ENCODE data around the gene LRRIQ3. TPM values are rescaled to one million over a fixed set of nuclear protein-coding genes. Genes with fewer than 3 reads are reported as not detected.

Gene LRRIQ3
- total RNA-seq, 1 experiment from 2014 or later: 0.26 TPM

- Histone ChIP-seq H3K4me1 (ENCODE audit: insufficient read depth, low read length) (no peaks in the 10 kb centered on the region), H4K5ac (ENCODE audit: insufficient read length, low read depth, low read length) (no peak overlapping the region), H3K79me2 (ENCODE audit: insufficient read depth, low read length) (no peaks in the 10 kb centered on the region), H3K27me3 (ENCODE audit: insufficient read depth, low read length) (no peaks in the 10 kb centered on the region), H3K23ac (ENCODE audit: insufficient read length, low read depth, low read length) (no peak overlapping the region), H3K56ac (ENCODE audit: insufficient read length, low read depth, low read length) (no peak overlapping the region), H2BK15ac (ENCODE audit: low read depth, low read length) (no peak overlapping the region), H2BK20ac (ENCODE audit: low read depth, low read length, poor library complexity, severe bottlenecking) (no peak overlapping the region), H4K91ac (ENCODE audit: insufficient read length, low read depth, low read length) (no peak overlapping the region), H2BK5ac (ENCODE audit: insufficient read length, low read length) (no peak overlapping the region), H4K20me1 (ENCODE audit: control insufficient read depth, insufficient read depth, insufficient read length) (no peaks in the 10 kb centered on the region), H3K4me2 (ENCODE audit: insufficient read depth, insufficient read length, low read length) (no peak overlapping the region), H3K14ac (ENCODE audit: insufficient read depth, low read length) (no peak overlapping the region), H3K9me3 (ENCODE audit: control insufficient read depth, low read depth, low read length) (no peaks in the 10 kb centered on the region), H3K9ac (ENCODE audit: extremely low read depth, insufficient read length, low read length) (no peak overlapping the region), H3T11ph (ENCODE audit: low read length) (no peak overlapping the region), H2BK12ac (ENCODE audit: insufficient read length, low read depth, low read length) (no peak overlapping the region), H2AFZ (ENCODE audit: low read length) (no peak overlapping the region), H2AK5ac (ENCODE audit: insufficient read length, low read length) (no peak overlapping the region), H3K18ac (ENCODE audit: insufficient read length, low read depth, low read length) (no peak overlapping the region), H4K8ac (replicated peaks; ENCODE audit: insufficient read length, low read depth, low read length) (no peak overlapping the region), H3K4ac (ENCODE audit: low read depth, low read length) (no peak overlapping the region), H3K79me1 (ENCODE audit: insufficient read depth, low read depth, low read length, poor library complexity, severe bottlenecking) (no peaks in the 10 kb centered on the region), H3K27ac (ENCODE audit: insufficient read length, low read depth, low read length) (no peak overlapping the region), H2BK120ac (ENCODE audit: low read depth, low read length, poor library complexity, severe bottlenecking) (no peak overlapping the region), H3K23me2 (ENCODE audit: insufficient read length, low read depth, low read length, poor library complexity, severe bottlenecking) (no peaks in the 10 kb centered on the region)
- H3K27ac Mint-ChIP-seq: no peak overlapping the region
- H3K9me3 Mint-ChIP-seq: peaks cover 4 to 17% of the 10 kb centered on the region in 2 experiments; a peak in 4 of 5 replicates
- H3K4me1 Mint-ChIP-seq: peaks cover 8% of the 10 kb centered on the region in 2 experiments
- no peak for DNase-seq
- WGBS (ENCODE audit: extremely low coverage, insufficient read length, low lambda C conversion rate): no CpG with 5 or more reads among the region's 3 CpGs
- TF ChIP-seq CTCF (conservative IDR thresholded peaks at IDR 0.05): no peak
- peaks cover 0 to 6% (median 4%) of the 10 kb centered on the region in 3 experiments; a peak in 5 of 7 replicates for H3K36me3 Mint-ChIP-seq (ENCODE audit: insufficient read depth in 1 of 3, low read depth in 3 of 3)
- no peak overlapping the region; a peak in 1 of 5 replicates for H3K4me3 Mint-ChIP-seq
- no peaks in the 10 kb centered on the region for H3K27me3 Mint-ChIP-seq (ENCODE audit: low read depth)
These were observed 217.5 kb downstream of the LRRIQ3 start for GRCh38 chr1:73980324-73981040.

Data from H9 (cell line).